ENCODE data around the gene RLBP1. TPM values are rescaled to one million over a fixed set of nuclear protein-coding genes. Genes with fewer than 3 reads are reported as not detected.

The RLBP1 gene
- total RNA-seq, 1 experiment from 2014 or later, result not detected

- no TSS peak for BruUV-seq (replicated peaks)
- no peak overlapping the region for H3K27ac ChIP-seq
Measured at GRCh38 chr15:89206908-89207331, 14.5 kb downstream of the RLBP1 start.

DNA sequence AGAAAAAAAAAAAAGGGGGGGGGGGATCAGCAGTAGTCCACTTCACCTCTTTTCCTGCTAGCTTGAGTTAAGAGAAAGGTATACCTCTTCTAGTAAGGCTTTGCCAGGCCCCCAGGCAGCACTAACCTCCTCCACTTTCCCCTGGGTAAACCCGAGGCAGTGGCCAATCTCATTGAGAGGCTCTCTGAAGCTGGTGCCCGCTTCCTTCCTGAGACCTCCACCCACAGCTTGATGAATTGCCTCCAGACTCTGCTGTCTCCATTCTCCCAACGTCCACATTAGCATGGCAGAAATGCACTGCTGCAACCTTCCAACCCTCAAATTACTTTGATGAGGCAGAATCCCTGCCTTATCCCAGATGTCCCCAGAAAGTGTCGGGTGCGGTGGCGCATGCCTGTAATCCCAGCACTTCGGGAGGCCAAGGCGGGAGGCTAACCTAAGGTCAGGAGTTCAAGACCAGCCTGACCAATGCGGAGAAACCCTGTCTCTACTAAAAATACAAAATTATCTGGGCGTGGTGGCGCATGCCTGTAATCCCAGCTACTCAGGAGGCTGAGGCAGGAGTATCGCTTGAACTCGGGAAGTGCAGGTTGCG is 15.3 kb downstream of the RLBP1 start:
- Histone ChIP-seq H3F3A (ENCODE audit: insufficient read depth, low read depth) (peaks cover 5% of the 10 kb centered on the region; the same call in 1 of the 2 replicates), H3K4me3 (no peak overlapping the region), H2AFZ (no peak overlapping the region), H4K20me1 (ENCODE audit: insufficient read depth) (no peaks in the 10 kb centered on the region; the same call in 1 of the 2 replicates), H3K4me1 (replicated peaks; ENCODE audit: insufficient read depth) (no peaks in the 10 kb centered on the region), H3K79me2 (ENCODE audit: low read depth) (no peaks in the 10 kb centered on the region), H3K4me2 (no peak overlapping the region), H3K9me3 (ENCODE audit: insufficient read depth, low read depth) (no peaks in the 10 kb centered on the region), H3K27me3 (ENCODE audit: insufficient read depth, low read depth) (no peaks in the 10 kb centered on the region), H3K27ac (no peak overlapping the region), H3K9me2 (ENCODE audit: insufficient read depth) (no peaks in the 10 kb centered on the region), H3K36me3 (ENCODE audit: low read depth) (no peaks in the 10 kb centered on the region)
- ChIA-PET POLR2A (ENCODE audit: unreplicated experiment) (no interaction called here), CTCF (interaction anchor here (0.5 to 1.3 kb wide), 8 partner anchors 9 to 305 kb away, joined by 3 to 9 read pairs (median 3); partner anchors contain the start of gene FANCI)
- no peak for TF ChIP-seq EZH2 (IDR thresholded peaks at IDR 0.05; ENCODE audit: low read depth)
- TF ChIP-seq, protein P1, sequence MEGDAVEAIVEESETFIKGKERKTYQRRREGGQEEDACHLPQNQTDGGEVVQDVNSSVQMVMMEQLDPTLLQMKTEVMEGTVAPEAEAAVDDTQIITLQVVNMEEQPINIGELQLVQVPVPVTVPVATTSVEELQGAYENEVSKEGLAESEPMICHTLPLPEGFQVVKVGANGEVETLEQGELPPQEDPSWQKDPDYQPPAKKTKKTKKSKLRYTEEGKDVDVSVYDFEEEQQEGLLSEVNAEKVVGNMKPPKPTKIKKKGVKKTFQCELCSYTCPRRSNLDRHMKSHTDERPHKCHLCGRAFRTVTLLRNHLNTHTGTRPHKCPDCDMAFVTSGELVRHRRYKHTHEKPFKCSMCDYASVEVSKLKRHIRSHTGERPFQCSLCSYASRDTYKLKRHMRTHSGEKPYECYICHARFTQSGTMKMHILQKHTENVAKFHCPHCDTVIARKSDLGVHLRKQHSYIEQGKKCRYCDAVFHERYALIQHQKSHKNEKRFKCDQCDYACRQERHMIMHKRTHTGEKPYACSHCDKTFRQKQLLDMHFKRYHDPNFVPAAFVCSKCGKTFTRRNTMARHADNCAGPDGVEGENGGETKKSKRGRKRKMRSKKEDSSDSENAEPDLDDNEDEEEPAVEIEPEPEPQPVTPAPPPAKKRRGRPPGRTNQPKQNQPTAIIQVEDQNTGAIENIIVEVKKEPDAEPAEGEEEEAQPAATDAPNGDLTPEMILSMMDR (conservative IDR thresholded peaks at IDR 0.05), result no peak
- no TSS peak for BruUV-seq (replicated peaks)
- no peak for DNase-seq
- intact Hi-C loops (cut with micrococcal nuclease; ENCODE audit: unreplicated experiment), result loop anchor here (5.0 kb wide), 2 partner anchors 36 to 96 kb away; partner anchors contain the start of gene FANCI

More at GRCh38 chr15:89206908-89207331, 14.5 kb downstream of the RLBP1 start:
- Histone ChIP-seq H3K9me3 (ENCODE audit: insufficient read depth, low read depth) (no peaks in the 10 kb centered on the region), H3K4me1 (replicated peaks; ENCODE audit: insufficient read depth) (no peaks in the 10 kb centered on the region), H4K20me1 (ENCODE audit: insufficient read depth) (no peaks in the 10 kb centered on the region; the same call in 1 of the 2 replicates), H3F3A (ENCODE audit: insufficient read depth, low read depth) (peaks cover 5% of the 10 kb centered on the region; the same call in 1 of the 2 replicates), H3K4me2 (peak overlapping the region; percentile 58), H2AFZ (no peak overlapping the region), H3K27me3 (ENCODE audit: insufficient read depth, low read depth) (no peaks in the 10 kb centered on the region), H3K9me2 (ENCODE audit: insufficient read depth) (no peaks in the 10 kb centered on the region), H3K36me3 (ENCODE audit: low read depth) (no peaks in the 10 kb centered on the region), H3K79me2 (ENCODE audit: low read depth) (no peaks in the 10 kb centered on the region), H3K4me3 (no peak overlapping the region)
- DNase-seq, result peak; percentile 55 to 74
- intact Hi-C loops (cut with micrococcal nuclease; ENCODE audit: unreplicated experiment), result loop anchor here (5.0 kb wide), 2 partner anchors 35 to 95 kb away; partner anchors contain the start of gene FANCI
- TF ChIP-seq EZH2 (IDR thresholded peaks at IDR 0.05; ENCODE audit: low read depth), result no peak
- TF ChIP-seq, protein P1 (conservative IDR thresholded peaks at IDR 0.05), result peak; percentile 96
- POLR2A ChIA-PET (ENCODE audit: unreplicated experiment), result no interaction called here
- CTCF ChIA-PET, result interaction anchor here (0.5 to 1.3 kb wide), 8 partner anchors 9 to 305 kb away, joined by 3 to 9 read pairs (median 3); partner anchors contain the start of gene FANCI

DNA sequence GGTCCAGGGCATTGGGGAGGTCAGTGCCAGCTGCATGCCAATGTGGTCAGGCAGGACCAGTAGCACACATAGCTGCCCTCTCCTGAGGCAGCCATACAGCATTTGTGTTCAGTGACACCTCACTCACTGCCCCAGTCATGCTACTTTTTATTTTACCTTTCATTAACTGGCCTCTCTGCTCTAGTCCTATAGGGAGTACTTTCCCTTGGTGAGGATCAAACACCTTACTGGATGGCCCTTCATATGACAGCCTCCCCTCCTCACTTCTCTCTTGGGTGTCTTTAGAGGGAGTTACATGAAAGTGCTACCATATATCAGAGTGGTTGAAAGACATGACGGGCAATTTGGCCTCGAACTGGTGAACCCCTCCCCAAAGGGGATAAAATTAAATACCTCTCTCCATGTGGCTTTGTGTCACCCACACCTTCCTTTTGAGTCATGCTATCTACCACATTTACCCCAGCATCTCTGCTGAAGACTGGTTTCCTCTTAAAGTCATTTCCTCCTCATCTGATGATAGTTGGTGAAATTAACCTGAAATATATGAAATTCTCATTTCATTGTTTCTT is 17.6 kb downstream of the RLBP1 start:
- no peaks in the 10 kb centered on the region for H3K36me3 ChIP-seq (ENCODE audit: low read depth)
- CTCF ChIA-PET, result interaction anchor here (0.6 kb wide), 1 partner anchor 306 kb away, joined by 4 read pairs; no protein-coding TSS in a partner anchor
- no peaks in the 10 kb centered on the region; the same call in 1 of the 2 replicates for H4K20me1 ChIP-seq (ENCODE audit: insufficient read depth)
- H3K9me2 ChIP-seq (ENCODE audit: insufficient read depth), result no peaks in the 10 kb centered on the region
- H2AFZ ChIP-seq, result no peak overlapping the region
- no TSS peak for BruUV-seq (replicated peaks)
- H3F3A ChIP-seq (ENCODE audit: insufficient read depth, low read depth), result peaks cover 5% of the 10 kb centered on the region; the same call in 1 of the 2 replicates
- H3K9me3 ChIP-seq (ENCODE audit: insufficient read depth, low read depth), result no peaks in the 10 kb centered on the region
- H3K27ac ChIP-seq, result no peak overlapping the region
- no peak overlapping the region for H3K4me3 ChIP-seq
- intact Hi-C loops (cut with micrococcal nuclease; ENCODE audit: unreplicated experiment), result no loop called here
- no peak overlapping the region for H3K4me2 ChIP-seq
- TF ChIP-seq EZH2 (IDR thresholded peaks at IDR 0.05; ENCODE audit: low read depth), result no peak
- TF ChIP-seq, protein P1 (conservative IDR thresholded peaks at IDR 0.05), result no peak
- no peaks in the 10 kb centered on the region for H3K4me1 ChIP-seq (replicated peaks; ENCODE audit: insufficient read depth)
- no peak for DNase-seq
- H3K79me2 ChIP-seq (ENCODE audit: low read depth), result no peaks in the 10 kb centered on the region
- POLR2A ChIA-PET (ENCODE audit: unreplicated experiment), result interaction anchor here (0.6 kb wide), 1 partner anchor 122 kb away, joined by 18 read pairs; no protein-coding TSS in a partner anchor
- H3K27me3 ChIP-seq (ENCODE audit: insufficient read depth, low read depth), result no peaks in the 10 kb centered on the region
